IMR-90 (cell line): ENCODE results near the gene PRDM2. TPM values are rescaled to one million over a fixed set of nuclear protein-coding genes. Genes with fewer than 3 reads are reported as not detected.

Experiments used
- ATAC-seq: fragments of 200-7000 bp; cut with Tn5 transposase; 2 replicates; pipeline ENCODE4 v1.9.1; 2020; ENCODE audit warnings: low read depth, mild to moderate bottlenecking, moderate library complexity
- BruUV-seq: library from RNA; stranded (reverse); fragments of 400-500 nt; replicated peaks from 2 replicates; lab custom pipeline; 2021; lab: Mats Ljungman, UMichigan
- CTCF ChIA-PET: fragments of 300-600 bp; formaldehyde crosslinking; extraction: SDS; loops from one replicate; lab custom pipeline; 2021; ENCODE audit warnings: antibody characterized with exemption; lab: Yijun Ruan, JAX
- POLR2A ChIA-PET: fragments of 300-600 bp; sonication (Branson Sonifier 250); formaldehyde crosslinking; loops from one replicate; lab custom pipeline; 2022; ENCODE audit warnings: antibody characterized with exemption; ENCODE audit not compliant: unreplicated experiment; lab: Charles Lee
- DNase-seq: peaks from one replicate; pipeline ENCODE4 v3.0.0; 2013
- H2AFZ ChIP-seq: replicated peaks from 2 replicates; pipeline ENCODE3; 2013; ENCODE audit warnings: low read length, mild to moderate bottlenecking; ENCODE audit not compliant: poor library complexity
- H2AK5ac ChIP-seq: 2 replicates; pipeline ENCODE4 v1.6.1; 2013; ENCODE audit warnings: low read depth, low read length, inconsistent platforms
- H2AK9ac ChIP-seq: replicated peaks from 2 replicates; pipeline ENCODE3; 2013; ENCODE audit warnings: mild to moderate bottlenecking, low read depth, low read length, moderate library complexity; ENCODE audit not compliant: poor library complexity
- H2BK120ac ChIP-seq: 2 replicates; pipeline ENCODE4 v1.6.1; 2013; ENCODE audit warnings: low read depth, low read length, inconsistent platforms
- H2BK15ac ChIP-seq: 3 replicates; pipeline ENCODE4 v1.6.1; 2013; ENCODE audit warnings: low read depth, low read length, inconsistent platforms
- H2BK20ac ChIP-seq: 2 replicates; pipeline ENCODE4 v1.6.1; 2013; ENCODE audit warnings: low read depth, mild to moderate bottlenecking, inconsistent platforms, low read length, moderate library complexity
- H2BK5ac ChIP-seq: 2 replicates; pipeline ENCODE4 v1.6.1; 2013; ENCODE audit warnings: mild to moderate bottlenecking, low read depth, low read length, inconsistent platforms; ENCODE audit not compliant: poor library complexity, severe bottlenecking
- H3K14ac ChIP-seq: replicated peaks from 2 replicates; pipeline ENCODE4 v1.6.1; 2013; ENCODE audit warnings: low read depth, low read length, inconsistent platforms
- H3K18ac ChIP-seq: 2 replicates; pipeline ENCODE4 v1.6.1; 2013; ENCODE audit warnings: low read depth, low read length, control low read depth
- H3K23ac ChIP-seq: 2 replicates; pipeline ENCODE4 v1.6.1; 2013; ENCODE audit warnings: low read depth, low read length, inconsistent platforms
- H3K27ac ChIP-seq: 2 replicates; pipeline ENCODE4 v1.5.1; 2013; ENCODE audit warnings: mild to moderate bottlenecking, control low read depth, low read length; ENCODE audit not compliant: insufficient read depth
- H3K27me3 ChIP-seq: 2 replicates; pipeline ENCODE4 v1.6.1; 2013; ENCODE audit warnings: low read length; ENCODE audit not compliant: control insufficient read depth, insufficient read depth
- H3K36me3 ChIP-seq: 2 replicates; pipeline ENCODE4 v1.6.1; 2013; ENCODE audit warnings: low read length, mixed read lengths; ENCODE audit not compliant: control insufficient read depth, insufficient read depth
- H3K4ac ChIP-seq: 2 replicates; pipeline ENCODE4 v1.6.1; 2013; ENCODE audit warnings: low read depth, low read length, inconsistent platforms
- H3K4me1 ChIP-seq: 2 replicates; pipeline ENCODE4 v1.6.1; 2013; ENCODE audit warnings: low read length, mixed read lengths; ENCODE audit not compliant: control insufficient read depth, insufficient read depth
- H3K4me2 ChIP-seq: 2 replicates; pipeline ENCODE4 v1.6.1; 2013; ENCODE audit warnings: low read depth, mild to moderate bottlenecking, control low read depth, low read length, moderate library complexity
- H3K4me3 ChIP-seq: 2 replicates; pipeline ENCODE4 v1.5.1; 2013; ENCODE audit warnings: low read depth, mild to moderate bottlenecking, control low read depth, low read length, moderate library complexity; ENCODE audit not compliant: insufficient read depth
- H3K56ac ChIP-seq: 2 replicates; pipeline ENCODE4 v1.6.1; 2013; ENCODE audit warnings: low read length, inconsistent platforms; ENCODE audit not compliant: insufficient read depth; ENCODE audit errors: extremely low read depth
- H3K79me1 ChIP-seq, 2 experiments: 2 replicates each; pipeline ENCODE4 v1.6.1; 2013; ENCODE audit warnings: low read length in 2 of 2, inconsistent platforms in 1 of 2, low read depth in 1 of 2
- H3K9ac ChIP-seq: 2 replicates; pipeline ENCODE4 v1.6.1; 2013; ENCODE audit warnings: low read depth, low read length, control low read depth
- H3K9me1 ChIP-seq: 2 replicates; pipeline ENCODE4 v1.6.1; 2013; ENCODE audit warnings: low read length, inconsistent platforms; ENCODE audit not compliant: insufficient read depth
- H3K9me3 ChIP-seq: 2 replicates; pipeline ENCODE4 v1.6.1; 2013; ENCODE audit warnings: low read length; ENCODE audit not compliant: control insufficient read depth, insufficient read depth
- H4K20me1 ChIP-seq: 2 replicates; pipeline ENCODE4 v1.6.1; 2013; ENCODE audit warnings: low read length, inconsistent platforms; ENCODE audit not compliant: insufficient read depth
- H4K5ac ChIP-seq: 2 replicates; pipeline ENCODE4 v1.6.1; 2013; ENCODE audit warnings: mild to moderate bottlenecking, low read depth, low read length, control low read depth
- H4K8ac ChIP-seq, 2 experiments: 2 replicates each; pipeline ENCODE4 v1.6.1; 2013; ENCODE audit warnings: low read depth in 2 of 2, low read length in 2 of 2, control low read depth in 1 of 2, inconsistent platforms in 1 of 2
- H4K91ac ChIP-seq: 2 replicates; pipeline ENCODE4 v1.6.1; 2013; ENCODE audit warnings: low read depth, low read length, inconsistent platforms; ENCODE audit not compliant: insufficient read depth
- BHLHE40 ChIP-seq: fragments of 150-350 bp; IDR thresholded peaks from 2 replicates; pipeline ENCODE4 v1.6.1; 2016; ENCODE audit warnings: mild to moderate bottlenecking, low read depth, low read length
- CEBPB ChIP-seq: IDR thresholded peaks from 2 replicates; pipeline ENCODE4 v1.6.1; 2012; ENCODE audit warnings: low read depth, low read length, improper control_type of control experiment
- CHD1 ChIP-seq: IDR thresholded peaks from 2 replicates; pipeline ENCODE4 v1.6.1; 2012; ENCODE audit warnings: low read depth, low read length, improper control_type of control experiment
- FOS ChIP-seq: fragments of 150-350 bp; IDR thresholded peaks from 2 replicates; pipeline ENCODE4 v1.6.1; 2016; ENCODE audit warnings: low read depth, low read length
- MAFK ChIP-seq: IDR thresholded peaks from 2 replicates; pipeline ENCODE4 v1.6.1; 2012; ENCODE audit warnings: low read depth, low read length, improper control_type of control experiment
- MAZ ChIP-seq: IDR thresholded peaks from 2 replicates; pipeline ENCODE4 v1.6.1; 2012; ENCODE audit warnings: low read depth, mild to moderate bottlenecking, low read length, improper control_type of control experiment, moderate library complexity, borderline replicate concordance
- MXI1 ChIP-seq: IDR thresholded peaks from 2 replicates; pipeline ENCODE4 v1.6.1; 2012; ENCODE audit warnings: low read depth, mild to moderate bottlenecking, low read length, moderate library complexity, borderline replicate concordance
- NFE2L2 ChIP-seq: fragments of 150-350 bp; IDR thresholded peaks from 2 replicates; pipeline ENCODE4 v1.6.1; 2016; ENCODE audit warnings: low read depth, mild to moderate bottlenecking, low read length
- POLR2A ChIP-seq: IDR thresholded peaks from 2 replicates; pipeline ENCODE4 v1.6.1; 2012; ENCODE audit warnings: mild to moderate bottlenecking, low read depth, low read length
- RAD21 ChIP-seq: IDR thresholded peaks from 2 replicates; pipeline ENCODE4 v1.6.1; 2012; ENCODE audit warnings: low read length, improper control_type of control experiment
- RCOR1 ChIP-seq: IDR thresholded peaks from 2 replicates; pipeline ENCODE4 v1.6.1; 2012; ENCODE audit warnings: mild to moderate bottlenecking, low read length, improper control_type of control experiment; ENCODE audit not compliant: insufficient replicate concordance
- RFX5 ChIP-seq: IDR thresholded peaks from 2 replicates; pipeline ENCODE4 v1.8.0; 2012; ENCODE audit warnings: low read depth, mild to moderate bottlenecking, low read length, moderate library complexity
- SMC3 ChIP-seq: fragments of 150-350 bp; IDR thresholded peaks from 2 replicates; pipeline ENCODE4 v1.6.1; 2016; ENCODE audit warnings: low read depth, mild to moderate bottlenecking, antibody characterized with exemption, low read length, moderate library complexity
- WGBS, 2 experiments: methylation state at CpG; one replicate each; pipeline versions ENCODE4 v1.1.5 to v1.1.7; 2013; ENCODE audit warnings: missing lambda C conversion rate in 2 of 2; ENCODE audit not compliant: insufficient read length in 1 of 2; ENCODE audit errors: extremely low coverage in 2 of 2; 5-methylcytosine and 5-hydroxymethylcytosine counted together
- dilution Hi-C: fragments of 300-500 bp; cut with HindIII; formaldehyde crosslinking; loops from one replicate; pipeline ENCODE4 v1.14.3; 2018; ENCODE audit warnings: low sequenced_read_pairs; ENCODE audit not compliant: unreplicated experiment
- in situ Hi-C: fragments of 300-500 bp; cut with MboI; formaldehyde crosslinking; loops from 3 replicates; pipeline ENCODE4 v1.14.3; 2019; ENCODE audit warnings: low sequenced_read_pairs, inconsistent platforms, mixed read lengths
- intact Hi-C: fragments of 100-400 bp; cut with micrococcal nuclease; formaldehyde crosslinking; loops from 2 replicates; pipeline ENCODE4 v1.10.0; 2022
- polyA plus RNA-seq, 3 experiments: library from polyadenylated mRNA; depleted of rRNA; stranded (reverse); fragments of >200 nt; gene quantifications; 2 replicates each; pipeline ENCODE4 v1.2.3, GENCODE V29; 2012; ENCODE audit warnings: low replicate concordance in 1 of 3
- total RNA-seq: library from RNA; depleted of rRNA; stranded (reverse); fragments of >200 nt; gene quantifications from 2 replicates; pipeline ENCODE4 v1.2.3, GENCODE V29; 2012
- TF ChIP-seq, protein P1 (sequence below): fragments of 150-350 bp; IDR thresholded peaks from 2 replicates; pipeline ENCODE4 v1.6.1; 2017; ENCODE audit warnings: mild to moderate bottlenecking, antibody characterized with exemption, low read length, low read depth
- TF ChIP-seq, protein P2 (sequence below): fragments of 150-350 bp; IDR thresholded peaks from 2 replicates; pipeline ENCODE4 v1.6.1; 2016; ENCODE audit warnings: low read depth, mild to moderate bottlenecking, low read length, moderate library complexity, borderline replicate concordance
- TF ChIP-seq, protein P3 (sequence below): conservative IDR thresholded peaks from 2 replicates; pipeline ENCODE4 v1.5.1; 2012; ENCODE audit warnings: mild to moderate bottlenecking, low read depth, low read length, improper control_type of control experiment

Gene PRDM2
- total and polyA plus RNA-seq, 2 of the 4 experiments (the other 2 are of a cell fraction): 3.4 to 8.9 TPM

DNA sequence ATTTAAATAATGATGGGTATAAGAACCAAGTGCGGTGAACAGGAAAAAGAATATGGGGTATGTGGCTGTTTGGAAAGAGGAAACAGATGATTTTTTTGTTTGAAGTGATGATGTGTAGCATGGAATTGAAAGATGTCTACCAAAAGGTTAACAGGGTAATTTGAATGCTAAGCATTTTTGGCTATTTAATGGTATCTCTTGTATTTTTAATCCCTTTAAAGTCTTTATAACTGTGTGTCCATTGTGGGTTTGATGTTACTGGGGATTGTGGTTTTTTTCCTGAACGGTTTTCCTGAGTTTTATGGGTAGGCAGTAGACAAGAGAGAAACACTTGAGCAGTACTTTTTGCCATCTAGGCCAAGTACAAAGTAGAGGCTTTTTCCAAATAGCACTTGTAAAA, 63.2 kb downstream of the PRDM2 start:
- ChIA-PET POLR2A (no interaction called here), CTCF (no interaction called here)
- TF ChIP-seq, protein P1, sequence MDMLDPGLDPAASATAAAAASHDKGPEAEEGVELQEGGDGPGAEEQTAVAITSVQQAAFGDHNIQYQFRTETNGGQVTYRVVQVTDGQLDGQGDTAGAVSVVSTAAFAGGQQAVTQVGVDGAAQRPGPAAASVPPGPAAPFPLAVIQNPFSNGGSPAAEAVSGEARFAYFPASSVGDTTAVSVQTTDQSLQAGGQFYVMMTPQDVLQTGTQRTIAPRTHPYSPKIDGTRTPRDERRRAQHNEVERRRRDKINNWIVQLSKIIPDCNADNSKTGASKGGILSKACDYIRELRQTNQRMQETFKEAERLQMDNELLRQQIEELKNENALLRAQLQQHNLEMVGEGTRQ: no peak
- TF ChIP-seq RAD21: no peak
- TF ChIP-seq, protein P2, sequence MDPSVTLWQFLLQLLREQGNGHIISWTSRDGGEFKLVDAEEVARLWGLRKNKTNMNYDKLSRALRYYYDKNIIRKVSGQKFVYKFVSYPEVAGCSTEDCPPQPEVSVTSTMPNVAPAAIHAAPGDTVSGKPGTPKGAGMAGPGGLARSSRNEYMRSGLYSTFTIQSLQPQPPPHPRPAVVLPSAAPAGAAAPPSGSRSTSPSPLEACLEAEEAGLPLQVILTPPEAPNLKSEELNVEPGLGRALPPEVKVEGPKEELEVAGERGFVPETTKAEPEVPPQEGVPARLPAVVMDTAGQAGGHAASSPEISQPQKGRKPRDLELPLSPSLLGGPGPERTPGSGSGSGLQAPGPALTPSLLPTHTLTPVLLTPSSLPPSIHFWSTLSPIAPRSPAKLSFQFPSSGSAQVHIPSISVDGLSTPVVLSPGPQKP: no peak
- no peak for TF ChIP-seq RFX5
- no peak for TF ChIP-seq SMC3
- TF ChIP-seq, protein P3, sequence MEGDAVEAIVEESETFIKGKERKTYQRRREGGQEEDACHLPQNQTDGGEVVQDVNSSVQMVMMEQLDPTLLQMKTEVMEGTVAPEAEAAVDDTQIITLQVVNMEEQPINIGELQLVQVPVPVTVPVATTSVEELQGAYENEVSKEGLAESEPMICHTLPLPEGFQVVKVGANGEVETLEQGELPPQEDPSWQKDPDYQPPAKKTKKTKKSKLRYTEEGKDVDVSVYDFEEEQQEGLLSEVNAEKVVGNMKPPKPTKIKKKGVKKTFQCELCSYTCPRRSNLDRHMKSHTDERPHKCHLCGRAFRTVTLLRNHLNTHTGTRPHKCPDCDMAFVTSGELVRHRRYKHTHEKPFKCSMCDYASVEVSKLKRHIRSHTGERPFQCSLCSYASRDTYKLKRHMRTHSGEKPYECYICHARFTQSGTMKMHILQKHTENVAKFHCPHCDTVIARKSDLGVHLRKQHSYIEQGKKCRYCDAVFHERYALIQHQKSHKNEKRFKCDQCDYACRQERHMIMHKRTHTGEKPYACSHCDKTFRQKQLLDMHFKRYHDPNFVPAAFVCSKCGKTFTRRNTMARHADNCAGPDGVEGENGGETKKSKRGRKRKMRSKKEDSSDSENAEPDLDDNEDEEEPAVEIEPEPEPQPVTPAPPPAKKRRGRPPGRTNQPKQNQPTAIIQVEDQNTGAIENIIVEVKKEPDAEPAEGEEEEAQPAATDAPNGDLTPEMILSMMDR: no peak
- TF ChIP-seq CHD1: no peak
- TF ChIP-seq MXI1: no peak
- TF ChIP-seq BHLHE40: no peak
- TF ChIP-seq MAFK: no peak
- no peak for TF ChIP-seq CEBPB
- no peak for TF ChIP-seq POLR2A
- no peak for TF ChIP-seq FOS
- TF ChIP-seq RCOR1: no peak
- no peak for TF ChIP-seq NFE2L2
- no peak for TF ChIP-seq MAZ
- Histone ChIP-seq H4K91ac (no peak overlapping the region), H3K14ac (no peak overlapping the region), H3K56ac (no peak overlapping the region), H2AK9ac (no peak overlapping the region), H3K27ac (no peak overlapping the region), H3K4me3 (no peak overlapping the region), H3K9ac (no peak overlapping the region), H2BK15ac (no peak overlapping the region), H3K27me3 (no peaks in the 10 kb centered on the region), H3K23ac (no peak overlapping the region), H4K20me1 (peaks cover 79% of the 10 kb centered on the region), H3K18ac (no peak overlapping the region), H4K8ac (no peak overlapping the region), H2AK5ac (no peak overlapping the region), H3K9me1 (peaks cover 31% of the 10 kb centered on the region), H3K36me3 (peaks cover 5% of the 10 kb centered on the region; the same call in 1 of the 2 replicates), H2BK5ac (no peak overlapping the region), H2AFZ (no peak overlapping the region), H3K4ac (no peak overlapping the region), H2BK120ac (no peak overlapping the region), H3K9me3 (no peaks in the 10 kb centered on the region), H4K5ac (no peak overlapping the region), H3K79me1 (peaks cover 22 to 70% of the 10 kb centered on the region in 2 experiments), H2BK20ac (no peak overlapping the region), H3K4me1 (peaks cover 17% of the 10 kb centered on the region), H3K4me2 (no peak overlapping the region)
- ATAC-seq (no peak), DNase-seq (no peak)
- dilution Hi-C loops (no loop called here), in situ Hi-C loops (loop anchor here (25.0 kb wide), 1 partner anchor 1174 kb away; no protein-coding TSS in a partner anchor), intact Hi-C loops (no loop called here)
- BruUV-seq: no TSS peak
- WGBS, 2 experiments: 86 to 100% methylated on average over 1 of the region's 2 CpGs
